Activated CD4-positive, alpha-beta T cell treated with anti-CD3 and anti-CD28 coated beads, Interleukin-10, Interleukin-2, amounts not matched to agents 100 ng/mL and 50 ng/mL, durations not matched to agents 16 hours and 8 hours (primary cell): ENCODE measurements around the gene MBNL1.

Experiments used
- DNase-seq: peaks from one replicate; pipeline ENCODE4 v3.0.0-alpha.2; 2020

Gene MBNL1

GRCh38 chr3:152457500-152458375 lies 189.0 kb downstream of the MBNL1 start:
- DNase-seq = no peak

- DNase-seq = no peak
These were observed 189.8 kb downstream of the MBNL1 start for GRCh38 chr3:152458376-152459117.

- no peak for DNase-seq
These were observed 190.4 kb downstream of the MBNL1 start for GRCh38 chr3:152459118-152459515.

GRCh38 chr3:152459572-152459971 lies 190.8 kb downstream of the MBNL1 start:
- DNase-seq = no peak

GRCh38 chr3:152460936-152461335 lies 192.2 kb downstream of the MBNL1 start:
- no peak for DNase-seq

GRCh38 chr3:152461460-152461859 lies 192.7 kb downstream of the MBNL1 start:
- DNase-seq = no peak

- no peak for DNase-seq
These were observed 198.1 kb downstream of the MBNL1 start for GRCh38 chr3:152466784-152467183.

GRCh38 chr3:152469248-152470025 lies 200.7 kb downstream of the MBNL1 start:
- DNase-seq = no peak

- DNase-seq = no peak
These were observed 201.4 kb downstream of the MBNL1 start for GRCh38 chr3:152470095-152470494.

- no peak for DNase-seq
These were observed 202.2 kb downstream of the MBNL1 start for GRCh38 chr3:152470893-152471292.

- peak; percentile 74 for DNase-seq
These were observed 203.3 kb downstream of the MBNL1 start for GRCh38 chr3:152471814-152472671.

- DNase-seq = no peak
These were observed 203.9 kb downstream of the MBNL1 start for GRCh38 chr3:152472672-152472954.

GRCh38 chr3:152474585-152474984 lies 205.9 kb downstream of the MBNL1 start:
- peak; percentile 33 for DNase-seq

GRCh38 chr3:152477422-152477821 lies 208.7 kb downstream of the MBNL1 start:
- DNase-seq = no peak

- DNase-seq = no peak
These were observed 211.7 kb downstream of the MBNL1 start for GRCh38 chr3:152480282-152480953.

GRCh38 chr3:152486364-152486763 lies 217.6 kb downstream of the MBNL1 start:
- no peak for DNase-seq

- DNase-seq = no peak
These were observed 219.7 kb downstream of the MBNL1 start for GRCh38 chr3:152488449-152488848.

GRCh38 chr3:152491922-152492321 lies 223.2 kb downstream of the MBNL1 start:
- no peak for DNase-seq

- DNase-seq = no peak
These were observed 227.6 kb downstream of the MBNL1 start for GRCh38 chr3:152496286-152496685.

GRCh38 chr3:152496716-152497115 lies 228.0 kb downstream of the MBNL1 start:
- DNase-seq = no peak

GRCh38 chr3:152497457-152497856 lies 228.7 kb downstream of the MBNL1 start:
- DNase-seq = no peak

GRCh38 chr3:152497890-152498289 lies 229.2 kb downstream of the MBNL1 start:
- no peak for DNase-seq
